ENCODE data around the gene ACAP1.
"Not testable (repeated sequence)": the region's sequence is repeated elsewhere in the genome, so short reads cannot be mapped to it uniquely, and the experiment has no call there.

ACAP1 gene

GRCh38 chr17:7354262-7354843 is 18.0 kb downstream of the ACAP1 start:
- DNase-seq (ENCODE audit: low read depth, low spot score): no peak

- DNase-seq (ENCODE audit: low read depth, low spot score): no peak
These were observed 18.7 kb downstream of the ACAP1 start, which contains the start of gene TMEM95 for GRCh38 chr17:7355053-7355452. Gene TMEM95 (plus strand): TSS chr17:7355156. CDS start chr17:7355205, 49 bp downstream.

GRCh38 chr17:7355573-7355972 is 19.2 kb downstream of the ACAP1 start:
- DNase-seq (ENCODE audit: low read depth, low spot score): no peak

DNA sequence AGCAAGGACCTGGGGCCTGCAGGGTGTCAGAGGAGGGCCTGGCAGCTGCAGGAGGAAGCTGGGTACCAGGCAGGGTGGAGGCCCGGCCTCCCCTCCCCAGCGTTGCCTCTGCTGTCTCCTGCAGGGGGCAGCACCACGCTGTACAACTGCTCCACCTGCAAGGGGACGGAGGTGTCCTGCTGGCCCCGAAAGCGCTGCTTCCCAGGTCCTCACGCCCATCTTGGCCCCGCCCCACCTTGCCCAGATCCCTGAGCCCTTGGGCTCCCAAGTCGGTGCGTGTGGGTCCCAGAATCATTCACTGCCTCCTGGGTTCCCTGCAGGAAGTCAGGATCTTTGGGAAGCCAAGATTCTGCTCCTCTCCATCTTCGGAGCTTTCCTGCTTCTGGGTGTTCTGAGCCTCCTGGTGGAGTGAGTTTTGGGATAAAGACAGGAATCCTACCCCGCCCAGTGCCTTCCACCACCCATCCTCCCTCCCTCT is 19.8 kb downstream of the ACAP1 start:
- DNase-seq (ENCODE audit: low read depth, low spot score): peak; percentile 72

GRCh38 chr17:7356756-7357155 is 20.4 kb downstream of the ACAP1 start:
- no peak for DNase-seq (ENCODE audit: low read depth, low spot score)

DNA sequence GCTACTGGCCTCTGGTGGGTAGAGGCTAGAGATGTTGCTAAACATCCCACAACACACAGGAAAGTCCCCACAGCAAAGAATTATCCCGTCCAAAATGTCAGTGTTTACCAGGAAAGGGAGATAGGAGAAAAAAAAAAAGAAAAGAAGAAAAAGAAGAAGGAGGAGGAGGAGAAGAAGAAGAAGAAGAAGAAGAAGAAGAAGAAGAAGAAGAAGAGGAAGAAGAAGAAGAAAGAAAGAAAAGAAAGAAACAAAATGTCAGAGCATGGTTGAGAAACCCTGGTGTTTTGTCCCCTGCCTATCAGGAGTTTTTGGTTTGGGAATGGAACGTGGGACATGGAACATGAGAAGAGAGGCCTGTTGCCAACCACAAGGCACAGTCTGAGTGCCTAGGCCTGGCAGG is 21.1 kb downstream of the ACAP1 start:
- DNase-seq (ENCODE audit: low read depth, low spot score): no peak

GRCh38 chr17:7361906-7362305 is 25.6 kb downstream of the ACAP1 start:
- DNase-seq (ENCODE audit: low read depth, low spot score): no peak

GRCh38 chr17:7363311-7363710 is 27.0 kb downstream of the ACAP1 start:
- DNase-seq (ENCODE audit: low read depth, low spot score): no peak

DNA sequence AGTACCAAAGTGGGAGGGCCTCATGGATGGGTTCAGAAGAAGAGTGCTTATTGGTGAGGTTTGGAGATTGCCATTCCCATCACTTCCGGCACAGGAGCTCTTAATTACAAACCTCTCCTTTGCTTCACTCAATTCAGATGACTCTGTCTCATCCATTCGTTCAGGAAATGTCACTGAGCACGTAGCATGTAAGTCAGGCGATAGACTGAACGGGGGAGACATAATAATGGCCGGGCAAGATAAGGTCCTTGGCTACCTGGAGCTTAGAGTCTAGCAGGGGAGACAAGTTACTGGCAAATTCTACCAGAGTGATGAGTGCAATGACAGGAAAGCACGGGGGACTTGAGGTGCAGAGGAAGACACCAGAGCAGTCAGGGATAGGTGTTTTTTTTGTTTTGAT is 29.6 kb downstream of the ACAP1 start:
- DNase-seq (ENCODE audit: low read depth, low spot score): not testable (repeated sequence)

GRCh38 chr17:7367083-7367482 is 30.8 kb downstream of the ACAP1 start:
- no peak for DNase-seq (ENCODE audit: low read depth, low spot score)

DNA sequence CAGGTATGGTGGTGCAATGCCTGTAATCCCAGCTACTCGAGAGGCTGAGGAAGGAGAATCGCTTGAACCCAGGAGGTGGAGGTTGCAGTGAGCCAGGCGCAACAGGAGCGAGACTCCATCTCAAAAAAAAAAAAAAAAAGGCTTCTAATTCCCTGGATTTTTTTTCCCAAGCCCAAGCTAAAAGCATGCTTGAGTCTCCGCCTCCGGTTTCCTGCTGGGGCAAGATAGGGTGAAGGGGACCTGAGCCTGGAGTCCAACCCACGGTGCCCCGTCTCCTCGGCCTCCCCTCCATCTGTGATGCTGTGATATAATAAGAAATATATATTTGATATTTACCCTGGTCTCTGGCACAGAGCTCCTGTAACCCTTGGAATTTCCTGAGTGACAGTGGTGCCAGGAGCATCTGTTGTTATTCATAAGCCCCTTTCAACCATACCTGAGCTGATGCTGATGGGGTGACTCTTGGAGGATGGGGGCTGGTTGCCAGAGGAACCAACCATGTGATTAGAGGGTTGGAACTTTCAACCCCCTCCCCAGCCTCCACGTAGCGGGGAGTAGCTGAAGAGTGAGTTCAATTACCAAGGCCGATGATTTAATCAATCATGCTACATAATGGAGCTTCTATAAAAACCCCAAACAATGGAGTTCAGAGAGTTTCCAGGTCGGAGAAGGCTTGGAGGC is 31.7 kb downstream of the ACAP1 start:
- no peak for DNase-seq (ENCODE audit: low read depth, low spot score)

DNA sequence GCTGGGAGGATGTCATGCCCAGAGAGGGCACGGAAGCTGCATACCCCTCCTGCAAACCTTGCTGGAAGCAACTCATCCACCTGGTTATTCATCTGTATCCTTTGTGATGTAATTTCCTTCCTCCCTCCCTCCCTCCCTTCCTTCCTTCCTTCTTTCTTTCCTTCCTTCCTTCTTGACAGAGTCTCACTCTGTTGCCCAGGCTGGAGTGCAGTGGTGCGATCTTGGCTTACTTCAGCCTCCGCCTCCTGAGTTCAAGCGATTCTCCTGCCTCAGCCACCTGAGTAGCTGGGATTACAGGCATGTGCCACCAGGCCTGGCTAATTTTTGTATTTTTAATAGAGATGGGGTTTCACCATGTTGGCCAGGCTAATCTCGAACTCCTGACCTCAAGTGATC is 32.3 kb downstream of the ACAP1 start:
- not testable (repeated sequence) for DNase-seq (ENCODE audit: low read depth, low spot score)

GRCh38 chr17:7369825-7370224 is 33.5 kb downstream of the ACAP1 start:
- DNase-seq (ENCODE audit: low read depth, low spot score): no peak

GRCh38 chr17:7370853-7371252 is 34.5 kb downstream of the ACAP1 start:
- DNase-seq (ENCODE audit: low read depth, low spot score): no peak

DNA sequence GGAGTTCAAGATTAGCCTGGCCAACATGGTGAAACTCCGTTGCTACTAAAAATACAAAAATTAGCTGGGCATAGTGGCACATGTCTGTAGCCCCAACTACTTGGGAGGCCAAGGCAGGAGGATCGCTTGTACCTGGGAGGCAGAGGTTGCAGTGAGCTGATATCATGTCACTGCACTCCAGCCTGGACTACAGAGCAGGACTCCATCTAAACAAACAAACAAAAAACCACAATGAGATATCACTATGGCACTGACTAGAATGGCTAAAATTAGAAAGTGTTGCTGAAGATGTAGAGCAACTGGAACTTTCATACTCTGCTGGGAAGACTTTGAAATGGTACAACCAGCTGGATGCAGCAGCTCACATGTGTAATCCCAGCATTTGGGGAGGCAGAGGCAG is 38.0 kb downstream of the ACAP1 start:
- DNase-seq (ENCODE audit: low read depth, low spot score): no peak

- DNase-seq (ENCODE audit: low read depth, low spot score): no peak
These were observed 42.8 kb downstream of the ACAP1 start for GRCh38 chr17:7379134-7379533.

DNA sequence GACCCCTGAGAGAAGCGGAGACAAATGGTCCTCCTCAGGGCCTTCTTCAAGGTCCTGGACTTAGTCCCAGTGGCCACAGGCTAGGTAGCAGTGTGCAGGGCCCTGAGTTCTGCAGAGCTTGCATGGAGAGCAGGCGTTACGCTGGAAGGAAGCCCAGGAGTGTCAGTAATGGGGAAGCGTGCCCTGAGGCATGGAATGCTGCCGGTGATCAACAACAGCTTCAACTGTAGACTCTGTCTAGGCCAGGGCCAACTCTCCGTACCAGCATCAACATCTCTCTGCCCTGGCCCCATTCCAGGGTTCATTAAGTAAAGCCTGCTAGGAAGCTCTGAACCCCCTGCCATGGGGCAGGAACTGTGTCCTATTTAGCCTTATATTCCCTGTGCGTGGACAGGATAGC is 44.0 kb downstream of the ACAP1 start:
- DNase-seq (ENCODE audit: low read depth, low spot score): no peak

GRCh38 chr17:7380855-7381683 is 44.7 kb downstream of the ACAP1 start, which contains the start of gene TNK1:
Gene TNK1 (plus strand): TSS chr17:7381089. CDS start chr17:7382927, 1,838 bp downstream.
- DNase-seq (ENCODE audit: low read depth, low spot score): no peak

- DNase-seq (ENCODE audit: low read depth, low spot score): no peak
These were observed 46.6 kb downstream of the ACAP1 start for GRCh38 chr17:7382901-7383300.

- DNase-seq (ENCODE audit: low read depth, low spot score): no peak
These were observed 47.0 kb downstream of the ACAP1 start for GRCh38 chr17:7383371-7383741.

GRCh38 chr17:7383742-7384488 is 47.6 kb downstream of the ACAP1 start:
- DNase-seq (ENCODE audit: low read depth, low spot score): no peak
